ENCODE results near the gene CNR1.
"Not testable (repeated sequence)": the region's sequence is repeated elsewhere in the genome, so short reads cannot be mapped to it uniquely, and the experiment has no call there.

Gene CNR1

GRCh38 chr6:88165844-88166492 lies at the start of gene CNR1:
TSS of gene CNR1 (minus strand) at chr6:88166347. CDS start at chr6:88145274, 21,073 bp downstream.
- peak; percentile 87 for DNase-seq (ENCODE audit: low spot score)

DNA sequence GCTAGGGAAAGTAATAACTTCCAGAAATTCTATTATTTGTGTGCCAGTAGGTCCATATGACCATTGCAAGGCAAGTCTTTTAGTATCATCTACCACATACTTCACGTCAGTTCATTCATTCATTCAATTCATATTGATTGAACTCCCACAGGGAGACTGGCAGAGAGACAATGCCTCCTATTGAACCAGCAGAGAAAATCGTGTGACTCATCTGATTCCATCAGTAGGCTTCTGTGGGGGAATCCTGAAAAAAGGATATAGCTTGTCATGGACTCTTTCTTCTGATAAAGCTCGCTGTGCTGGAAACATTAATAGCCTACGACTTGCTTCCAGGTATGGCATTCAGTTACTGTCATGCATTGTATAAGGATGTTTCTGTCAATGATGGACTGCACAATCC lies 45.3 kb upstream of the CNR1 start:
- no peak for DNase-seq (ENCODE audit: low spot score)

- DNase-seq (ENCODE audit: low spot score): no peak
Observed at GRCh38 chr6:88209301-88209700, 43.2 kb upstream of the CNR1 start.

GRCh38 chr6:88208726-88209125 lies 42.6 kb upstream of the CNR1 start:
- DNase-seq (ENCODE audit: low spot score): no peak

DNA sequence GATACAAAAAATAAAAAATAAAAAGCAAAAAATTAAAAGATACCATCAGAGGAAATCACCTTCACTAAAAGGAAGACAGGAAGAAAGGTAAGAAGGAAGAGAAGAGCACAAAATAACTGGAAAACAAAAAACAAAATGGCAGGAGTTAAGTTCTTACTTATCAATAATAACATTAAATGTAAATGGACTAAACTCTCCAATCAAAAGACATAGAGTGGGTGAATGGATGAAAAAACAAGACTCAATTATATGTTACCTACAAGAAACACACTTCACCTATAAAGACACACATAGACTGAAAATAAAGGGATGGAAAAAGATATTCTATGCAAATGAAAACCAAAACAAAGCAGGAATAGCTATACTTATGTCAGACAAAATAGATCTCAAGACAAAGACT lies 35.6 kb upstream of the CNR1 start:
- not testable (repeated sequence) for DNase-seq (ENCODE audit: low spot score)

GRCh38 chr6:88184921-88185320 lies 18.8 kb upstream of the CNR1 start:
- DNase-seq (ENCODE audit: low spot score): no peak

- no peak for DNase-seq (ENCODE audit: low spot score)
Observed at GRCh38 chr6:88183471-88183870, 17.3 kb upstream of the CNR1 start.

- no peak for DNase-seq (ENCODE audit: low spot score)
Observed at GRCh38 chr6:88179692-88180091, 13.5 kb upstream of the CNR1 start.

DNA sequence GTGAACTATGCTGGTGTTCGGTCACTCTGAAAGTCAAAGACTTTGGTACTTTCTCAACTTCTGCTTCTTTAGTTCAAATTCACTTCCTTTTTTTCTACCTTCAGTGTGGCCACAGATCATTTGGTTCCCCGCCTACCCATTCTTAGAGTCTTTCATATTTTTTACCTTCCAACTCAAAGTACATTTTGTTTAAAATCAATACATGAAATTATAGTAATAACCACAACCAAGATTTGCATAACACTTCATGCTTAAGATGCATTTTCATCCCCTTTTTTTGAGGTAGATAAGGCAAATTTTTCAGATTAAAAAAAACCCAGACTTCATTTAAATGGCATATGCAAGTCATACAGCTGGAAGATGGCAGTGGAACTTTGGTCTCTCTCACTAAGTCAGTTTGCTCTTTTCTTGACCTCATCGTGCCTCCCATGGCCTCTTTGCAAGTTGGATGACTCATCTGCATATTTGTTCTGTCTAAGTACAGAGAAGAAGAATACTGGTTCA lies 11.9 kb upstream of the CNR1 start:
- no peak for DNase-seq (ENCODE audit: low spot score)

DNA sequence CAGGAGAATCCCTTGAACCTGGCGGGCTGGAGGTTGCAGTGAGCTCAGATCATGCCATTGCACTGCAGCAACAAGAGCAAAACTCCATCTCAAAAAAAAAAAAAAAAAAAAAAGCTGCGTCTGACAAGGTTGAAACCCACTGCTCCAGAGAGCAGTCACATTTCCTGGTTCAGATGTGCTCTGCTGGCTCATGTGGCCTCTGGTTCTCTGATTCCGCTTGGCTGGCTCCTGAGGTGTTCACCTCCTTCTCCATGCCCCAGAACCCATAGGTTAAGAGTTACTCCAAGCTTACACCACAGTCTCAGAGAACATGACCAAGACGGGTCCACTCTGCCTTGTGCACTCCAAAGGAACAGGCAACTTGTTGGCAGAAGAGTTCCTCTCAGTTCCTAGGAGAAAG lies 8.8 kb upstream of the CNR1 start:
- no peak for DNase-seq (ENCODE audit: low spot score)

DNA sequence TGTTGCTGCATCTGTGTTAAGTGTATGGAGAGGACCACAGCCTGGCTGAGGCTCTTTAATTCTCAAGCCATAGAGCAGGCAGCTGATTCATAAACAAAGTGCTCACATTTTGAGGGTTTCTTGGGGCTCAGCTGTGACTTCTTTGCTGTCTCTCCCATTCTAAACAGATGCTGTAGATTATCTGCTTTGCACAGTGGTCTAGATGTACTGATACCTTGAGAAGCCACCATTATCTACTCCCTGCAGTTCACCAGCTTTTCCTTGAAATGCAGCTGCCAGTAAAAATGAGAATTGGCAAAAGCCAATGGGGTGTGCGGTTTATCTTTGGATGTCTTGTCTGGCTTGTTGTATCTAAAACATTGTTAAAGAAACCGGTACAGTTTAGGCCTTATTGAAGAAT lies 5.2 kb upstream of the CNR1 start:
- no peak for DNase-seq (ENCODE audit: low spot score)

DNA sequence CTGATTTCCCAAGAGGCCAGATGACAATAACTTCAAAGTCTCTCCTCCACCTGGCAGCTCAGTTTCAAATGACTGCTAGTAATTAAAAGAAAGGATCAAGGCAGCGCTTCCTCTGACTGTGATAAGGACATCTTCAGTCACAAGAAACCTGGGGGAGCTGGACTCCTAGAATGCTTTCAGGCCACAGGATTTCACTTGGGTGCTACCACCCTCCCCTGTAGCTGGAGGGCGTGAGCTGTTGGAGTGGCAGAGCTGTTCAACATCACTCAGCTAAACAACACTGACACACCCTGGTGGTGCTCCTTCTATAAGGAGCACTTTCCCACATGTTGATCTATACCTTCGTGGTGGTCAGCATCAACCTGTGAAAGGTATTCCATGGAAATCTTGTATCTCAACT lies 2.2 kb upstream of the CNR1 start:
- no peak for DNase-seq (ENCODE audit: low spot score)

- peak; percentile 22 for DNase-seq (ENCODE audit: low spot score)
Observed at GRCh38 chr6:88167352-88167937, 1.3 kb upstream of the CNR1 start.

- DNase-seq (ENCODE audit: low spot score): peak; percentile 67
Observed at GRCh38 chr6:88166493-88167351, 575 bp upstream of the CNR1 start.

DNA sequence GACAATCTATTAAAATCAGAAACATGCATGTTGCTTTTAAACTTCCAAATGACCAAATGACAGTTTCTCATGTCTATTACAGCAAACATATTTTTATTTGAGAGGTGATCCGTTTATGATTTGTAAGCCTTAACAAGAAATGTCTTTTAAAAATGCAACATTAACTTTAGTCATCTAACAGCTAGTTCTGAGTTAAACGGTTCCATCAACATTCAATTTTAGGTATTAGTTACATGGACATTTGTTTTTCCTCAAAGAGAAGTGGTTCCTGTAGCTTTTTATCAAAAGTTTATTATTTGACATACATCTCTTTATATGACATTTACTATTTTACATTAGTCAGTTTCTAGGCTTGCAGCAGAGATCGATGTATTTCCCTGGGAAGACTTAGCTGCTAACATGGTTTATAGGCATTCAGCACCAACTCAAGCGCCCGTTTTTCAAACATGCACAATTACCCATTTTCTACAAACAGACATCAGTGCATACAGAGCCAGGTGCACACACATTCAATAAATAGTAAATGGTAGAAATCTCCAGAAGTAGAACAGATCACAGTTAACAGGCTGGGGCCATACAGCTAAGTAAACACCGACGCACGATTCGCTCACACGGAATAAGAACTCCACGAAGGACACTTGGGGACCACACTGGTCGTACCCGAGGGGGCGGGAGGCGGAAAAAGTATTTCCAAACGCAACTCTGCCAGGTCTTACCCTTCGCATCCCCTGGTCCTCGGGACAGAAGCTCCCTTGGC lies 882 bp downstream of the CNR1 start:
- DNase-seq (ENCODE audit: low spot score): no peak

DNA sequence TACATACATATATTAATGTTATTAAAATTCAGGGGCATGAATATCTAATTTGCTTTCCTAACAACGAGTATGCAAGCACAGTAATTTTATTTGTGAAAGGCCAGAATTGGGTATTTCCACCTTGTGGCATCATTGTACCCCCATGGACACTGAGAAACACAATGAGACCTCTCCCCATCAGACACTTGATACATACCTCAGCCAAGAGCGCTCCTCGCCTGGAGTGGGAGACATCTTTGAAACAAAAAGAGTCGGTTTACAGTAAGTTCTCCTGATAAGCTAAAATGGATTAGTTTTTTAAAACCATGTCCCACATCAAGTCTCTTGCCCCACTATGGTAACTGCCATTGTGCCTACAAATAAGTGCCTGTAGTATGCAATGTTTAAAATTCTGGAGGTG lies 2.1 kb downstream of the CNR1 start:
- no peak for DNase-seq (ENCODE audit: low spot score)

- no peak for DNase-seq (ENCODE audit: low spot score)
Observed at GRCh38 chr6:88163616-88164015, 2.5 kb downstream of the CNR1 start.

DNA sequence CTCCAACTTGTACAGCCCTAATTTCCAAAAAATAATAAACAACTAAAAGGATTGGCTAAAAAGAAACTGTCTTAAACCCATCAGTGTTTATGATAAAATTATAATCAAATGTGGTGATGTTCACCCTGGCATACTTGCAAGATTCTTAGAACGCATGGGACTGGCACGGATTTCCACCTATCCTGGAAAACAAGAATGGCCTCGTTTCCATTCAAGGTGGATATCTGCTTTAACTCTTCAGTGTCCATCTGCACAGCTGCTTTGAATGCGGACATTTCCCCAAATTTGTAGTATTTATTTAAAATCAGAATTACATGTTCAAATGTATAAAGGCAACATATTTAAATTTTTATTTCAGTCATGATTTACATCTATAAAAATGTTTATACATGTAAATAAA lies 4.2 kb downstream of the CNR1 start:
- no peak for DNase-seq (ENCODE audit: low spot score)

DNA sequence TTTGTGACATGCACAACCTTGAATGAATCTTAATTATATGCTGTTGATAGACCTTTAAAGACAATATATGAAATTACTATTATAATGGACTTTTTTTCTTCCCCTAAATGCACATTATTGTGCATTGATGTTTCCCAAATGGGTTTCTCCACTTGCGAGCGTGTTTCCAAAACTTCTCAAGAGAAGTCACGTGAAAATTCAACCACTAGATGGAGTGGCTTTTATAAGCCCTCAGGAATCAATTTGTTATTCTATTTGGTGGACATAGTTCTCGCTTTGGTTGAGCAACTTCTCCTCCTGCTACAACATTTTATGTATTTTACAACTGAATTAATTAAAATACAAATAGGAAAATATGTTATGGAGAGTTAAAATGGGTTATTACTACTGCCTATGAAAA lies 9.0 kb downstream of the CNR1 start:
- DNase-seq (ENCODE audit: low spot score): no peak

GRCh38 chr6:88145298-88145963 lies 20.7 kb downstream of the CNR1 start:
- no peak for DNase-seq (ENCODE audit: low spot score)

DNA sequence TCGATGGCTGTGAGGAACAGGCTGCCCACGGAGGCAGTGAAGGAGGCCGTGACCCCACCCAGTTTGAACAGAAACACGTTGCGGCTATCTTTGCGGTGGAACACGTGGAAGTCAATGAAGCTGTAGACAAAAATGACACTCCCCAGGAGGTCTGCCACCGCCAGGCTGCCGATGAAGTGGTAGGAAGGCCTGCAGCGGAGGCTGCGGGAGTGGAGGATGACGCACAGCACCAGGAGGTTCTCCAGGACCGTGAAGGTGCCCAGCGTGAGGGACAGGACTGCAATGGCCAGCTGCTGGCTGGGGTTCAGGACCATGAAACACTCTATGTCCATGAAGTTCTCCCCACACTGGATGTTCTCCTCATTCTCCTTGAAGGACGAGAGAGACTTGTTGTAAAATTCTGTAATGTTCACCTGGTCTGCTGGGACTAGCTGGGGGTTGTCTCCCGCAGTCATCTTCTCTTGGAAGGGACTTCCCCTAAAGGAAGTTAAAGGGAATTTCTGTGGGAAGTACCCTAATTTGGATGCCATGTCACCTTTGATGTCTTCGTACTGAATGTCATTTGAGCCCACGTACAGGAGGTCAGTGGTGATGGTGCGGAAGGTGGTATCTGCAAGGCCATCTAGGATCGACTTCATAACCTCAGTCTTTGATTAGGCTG lies 21.4 kb downstream of the CNR1 start:
- no peak for DNase-seq (ENCODE audit: low spot score)
